OCI-LY3 (cell line): ENCODE data around the gene HOOK2.

Experiments
- CTCF ChIP-seq: fragments of 200-600, 300-600 bp; sonication (generic); IDR thresholded peaks from 2 replicates; pipeline ENCODE4 v1.5.1; 2014; ENCODE audit warnings: antibody characterized with exemption, low read length, low read depth
- EZH2phosphoT487 ChIP-seq: fragments of 200-600 bp; shearing (Covaris generic); IDR thresholded peaks from 2 replicates; pipeline ENCODE4 v1.6.1; 2018; ENCODE audit warnings: antibody characterized with exemption, mixed run types, low read depth

- TF ChIP-seq CTCF, result no peak
- no peak for TF ChIP-seq EZH2phosphoT487
Observed at GRCh38 chr19:12778017-12778904, 2.9 kb upstream of the HOOK2 start.
